ENCODE data around the gene DDX56. TPM values are rescaled to one million over a fixed set of nuclear protein-coding genes. Genes with fewer than 3 reads are reported as not detected.

Gene DDX56, protein sequence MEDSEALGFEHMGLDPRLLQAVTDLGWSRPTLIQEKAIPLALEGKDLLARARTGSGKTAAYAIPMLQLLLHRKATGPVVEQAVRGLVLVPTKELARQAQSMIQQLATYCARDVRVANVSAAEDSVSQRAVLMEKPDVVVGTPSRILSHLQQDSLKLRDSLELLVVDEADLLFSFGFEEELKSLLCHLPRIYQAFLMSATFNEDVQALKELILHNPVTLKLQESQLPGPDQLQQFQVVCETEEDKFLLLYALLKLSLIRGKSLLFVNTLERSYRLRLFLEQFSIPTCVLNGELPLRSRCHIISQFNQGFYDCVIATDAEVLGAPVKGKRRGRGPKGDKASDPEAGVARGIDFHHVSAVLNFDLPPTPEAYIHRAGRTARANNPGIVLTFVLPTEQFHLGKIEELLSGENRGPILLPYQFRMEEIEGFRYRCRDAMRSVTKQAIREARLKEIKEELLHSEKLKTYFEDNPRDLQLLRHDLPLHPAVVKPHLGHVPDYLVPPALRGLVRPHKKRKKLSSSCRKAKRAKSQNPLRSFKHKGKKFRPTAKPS
- total RNA-seq: 64.1 TPM
- long read RNA-seq, transcript DDX56-212 (13 exons, 1,781 nt): minor isoform, 10 of 320 reads
- long read RNA-seq, transcript DDX56-206 (14 exons, 1,853 nt): minor isoform, 8 of 320 reads
- long read RNA-seq, transcript DDX56-201 (14 exons, 2,336 nt): major isoform, 246 of 320 reads
- long read RNA-seq, partial matches to known transcripts: 15 of 320 reads
- long read RNA-seq, other reads (novel, unspliced or antisense): 38 of 320 reads

DNA sequence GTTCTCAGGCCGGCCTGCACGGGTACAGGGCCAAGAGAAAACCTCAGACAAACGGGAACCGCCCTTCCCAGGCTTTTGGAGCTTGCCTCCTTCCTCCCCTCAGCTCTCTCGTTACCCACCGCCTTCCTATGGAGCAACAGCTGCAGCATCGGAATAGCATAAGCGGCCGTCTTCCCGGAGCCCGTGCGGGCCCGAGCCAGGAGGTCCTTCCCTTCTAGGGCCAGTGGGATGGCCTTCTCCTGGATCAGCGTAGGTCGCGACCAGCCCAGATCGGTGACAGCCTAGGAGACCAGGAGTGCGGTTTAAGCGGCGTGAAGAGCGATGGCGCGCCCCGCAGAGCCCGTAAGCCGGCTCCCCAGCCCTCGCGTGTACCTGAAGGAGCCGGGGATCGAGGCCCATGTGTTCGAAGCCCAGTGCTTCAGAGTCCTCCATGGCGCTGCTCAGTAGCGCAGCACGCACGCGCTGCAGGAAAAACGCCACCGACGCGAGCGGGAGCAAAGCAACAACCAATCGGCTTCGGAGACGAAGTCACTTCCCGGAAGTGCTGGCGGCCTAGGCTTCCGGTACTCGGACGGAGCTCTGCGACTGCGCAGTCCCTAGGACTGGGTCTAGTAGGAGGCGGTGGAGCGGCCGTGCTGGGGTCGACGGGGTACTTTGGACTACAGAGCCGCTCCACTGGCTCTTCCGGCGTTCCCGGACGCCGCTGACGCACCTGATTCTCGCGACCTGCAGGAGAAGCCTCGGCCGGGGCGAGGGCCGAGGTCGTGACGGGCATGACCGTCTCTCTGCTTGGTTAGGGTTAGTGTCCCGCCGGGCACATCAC, at the start of gene DDX56:
DDX56 (minus strand) TSS at position 445 of the 823 bp plus-strand sequence; CDS start at position 432, 13 bp downstream.
- DNase-seq (ENCODE audit: low spot score): peak; percentile 98

DNA sequence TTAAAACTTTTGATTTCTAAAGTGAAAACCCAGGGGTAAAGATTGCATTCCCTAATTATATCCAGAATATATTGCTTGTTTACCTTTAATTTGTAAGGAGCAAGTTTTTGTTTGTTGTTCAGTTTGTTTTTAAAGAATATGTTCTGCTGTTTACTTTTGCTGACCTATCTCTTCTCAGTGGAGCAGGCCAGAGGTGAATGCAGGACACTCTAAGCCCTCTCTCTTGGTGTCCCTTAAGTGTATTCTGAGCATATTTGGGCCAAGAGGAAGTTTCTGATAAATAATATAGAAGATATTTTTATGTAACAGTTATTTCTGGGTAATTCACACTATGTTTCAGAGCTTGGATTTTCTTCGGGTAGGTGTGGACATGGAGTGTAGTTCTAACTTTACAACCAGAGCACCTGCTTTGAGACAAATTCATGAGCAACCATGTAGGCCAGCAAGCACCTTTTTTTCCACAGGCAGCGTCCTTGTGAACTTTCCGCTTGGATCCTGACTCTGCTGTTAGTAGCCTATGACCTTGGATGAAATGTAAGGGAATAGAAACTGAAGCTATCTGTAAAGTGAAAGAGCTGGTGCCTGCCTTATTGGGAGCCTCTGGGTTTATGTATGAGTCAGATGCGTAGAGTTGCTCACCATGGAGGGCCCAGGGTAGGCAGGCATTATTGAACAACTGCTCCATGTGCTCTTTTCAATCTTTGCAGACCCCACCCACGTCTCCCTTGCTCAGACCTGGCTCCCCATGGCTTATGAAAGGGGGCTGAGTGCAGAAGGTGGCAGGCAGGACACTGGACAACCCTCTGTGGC, 48.8 kb upstream of the DDX56 start:
- no peak for DNase-seq (ENCODE audit: low spot score)

DNA sequence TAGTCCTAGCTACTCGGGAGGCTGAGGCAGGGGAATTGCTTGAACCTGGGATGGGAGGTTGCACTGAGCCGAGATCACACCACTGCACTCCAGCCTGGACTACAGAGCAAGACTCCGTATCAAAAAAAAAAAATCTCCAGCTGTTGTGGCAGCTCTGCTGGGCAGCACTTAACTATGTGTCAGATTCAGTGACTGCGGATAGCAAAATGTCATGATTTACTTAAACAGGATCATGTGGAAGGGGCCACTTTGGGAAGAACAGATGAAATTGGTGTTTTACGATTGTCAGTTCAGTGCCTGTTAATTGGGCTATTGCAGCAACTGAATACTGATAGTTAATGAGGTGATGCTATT, 48.0 kb upstream of the DDX56 start:
- no peak for DNase-seq (ENCODE audit: low spot score)

DNA sequence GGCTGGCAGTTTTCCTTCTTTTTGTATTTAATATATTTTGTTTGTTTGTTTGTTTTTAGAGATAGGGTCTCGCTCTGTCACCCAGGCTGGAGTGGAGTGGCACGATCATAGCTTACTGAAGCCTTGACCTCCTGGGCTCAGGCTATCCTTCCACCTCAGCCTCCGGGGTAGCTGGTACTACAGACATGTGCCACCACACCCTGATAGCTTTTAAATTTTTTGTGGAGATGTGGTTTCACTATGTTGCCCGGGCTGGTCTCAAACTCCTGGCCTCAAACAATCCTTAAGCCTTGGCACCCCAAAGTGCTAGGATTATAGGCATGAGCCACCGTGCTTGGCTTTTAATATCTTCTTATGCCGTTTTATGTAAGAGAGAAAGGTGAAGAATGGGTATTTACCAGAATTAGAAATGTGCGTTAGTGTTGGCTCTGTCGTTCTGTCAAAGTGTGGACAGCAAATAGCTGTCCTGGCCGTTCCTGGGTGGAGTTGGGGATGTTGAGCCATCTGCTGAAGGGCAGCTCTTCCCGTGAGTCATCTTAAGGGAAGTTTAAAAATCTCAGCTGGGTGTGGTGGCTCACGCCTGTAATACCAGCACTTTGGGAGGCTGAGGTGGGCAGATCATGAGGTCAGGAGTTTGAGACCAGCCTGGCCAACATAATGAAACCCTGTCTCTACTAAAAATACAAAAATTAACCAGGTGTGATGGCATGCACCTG, 47.5 kb upstream of the DDX56 start:
- no peak for DNase-seq (ENCODE audit: low spot score)

DNA sequence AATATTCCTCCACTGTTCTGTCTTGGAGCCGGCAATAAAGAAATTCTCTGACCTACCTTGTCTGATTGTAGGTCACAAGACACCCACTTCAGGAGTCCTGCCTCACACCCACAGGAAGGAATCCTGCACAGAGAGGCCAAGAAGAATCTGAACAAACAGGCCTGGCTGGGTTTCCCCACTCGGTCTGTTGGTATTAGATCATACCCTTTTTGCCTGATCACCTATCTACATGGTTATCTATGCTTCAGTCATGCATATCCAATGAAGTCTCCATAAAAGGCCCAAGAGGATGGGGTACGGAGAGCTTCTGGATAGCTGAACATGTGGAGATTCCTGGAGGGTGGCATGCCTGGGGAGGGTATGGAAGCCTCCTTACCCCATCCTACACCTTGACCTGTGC, 45.0 kb upstream of the DDX56 start:
- DNase-seq (ENCODE audit: low spot score): no peak

DNA sequence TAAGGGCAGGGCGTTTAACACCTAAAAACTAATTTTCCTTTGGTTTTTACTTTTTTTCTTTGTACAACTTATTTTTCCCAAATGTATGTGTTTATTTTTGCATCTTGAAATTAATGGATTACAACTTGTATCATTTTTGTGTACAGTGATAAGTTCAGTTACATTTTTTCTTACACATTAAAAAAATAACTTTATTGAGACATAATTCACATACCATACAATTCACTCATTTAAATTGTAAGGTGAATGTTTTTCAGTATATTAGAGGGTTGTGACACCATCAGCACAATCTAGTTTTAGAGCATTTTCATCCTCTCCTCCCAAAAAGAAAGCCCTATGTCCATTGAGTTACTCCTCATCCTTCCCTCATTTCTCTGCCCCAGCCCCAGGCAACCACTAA, 44.3 kb upstream of the DDX56 start:
- DNase-seq (ENCODE audit: low spot score): no peak

DNA sequence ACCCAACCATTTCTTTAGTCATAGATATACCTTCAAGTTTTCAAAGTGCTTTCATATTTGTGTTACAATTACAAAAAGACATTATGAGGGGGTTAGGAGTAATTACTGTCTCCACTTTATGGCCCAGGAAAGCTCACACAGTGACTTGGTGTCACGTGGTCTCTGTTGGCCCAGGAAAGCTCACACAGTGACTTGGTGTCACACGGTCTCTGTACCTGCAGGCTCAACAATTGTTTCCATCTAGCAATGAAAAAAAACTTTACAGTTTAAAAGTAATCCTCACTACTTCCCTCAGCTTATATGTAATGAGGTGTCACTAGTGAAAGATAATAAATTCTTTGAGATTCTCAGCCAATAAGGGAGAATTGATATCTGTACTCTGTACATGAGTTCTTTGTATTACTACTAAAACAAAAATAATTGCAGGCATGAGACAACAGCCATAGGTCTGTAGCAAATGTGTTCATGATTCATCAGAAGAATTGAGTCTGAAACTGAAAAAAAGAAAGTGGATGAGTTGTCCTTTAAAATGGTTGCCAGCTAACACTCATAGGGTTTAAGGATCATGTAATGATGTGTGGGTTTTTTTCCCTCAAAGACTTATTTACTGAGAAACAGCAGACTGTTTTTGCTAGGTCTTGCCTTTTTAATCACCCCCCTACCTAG, 43.6 kb upstream of the DDX56 start:
- DNase-seq (ENCODE audit: low spot score): no peak

DNA sequence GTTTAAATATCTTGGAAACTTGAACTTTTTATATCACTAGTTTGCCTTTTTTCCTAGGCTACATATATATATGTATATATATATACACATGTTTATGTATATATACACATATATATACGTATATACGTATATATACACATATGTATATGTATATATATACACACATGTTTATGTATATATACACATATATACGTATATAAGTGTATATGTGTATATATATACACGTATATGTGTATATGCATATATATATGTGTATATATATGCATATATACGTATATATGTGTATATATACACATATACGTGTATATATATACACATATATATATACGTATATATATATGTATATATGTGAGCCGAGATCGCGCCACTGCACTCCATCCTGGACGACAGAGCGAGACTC, 42.8 kb upstream of the DDX56 start:
- no peak for DNase-seq (ENCODE audit: low spot score)

DNA sequence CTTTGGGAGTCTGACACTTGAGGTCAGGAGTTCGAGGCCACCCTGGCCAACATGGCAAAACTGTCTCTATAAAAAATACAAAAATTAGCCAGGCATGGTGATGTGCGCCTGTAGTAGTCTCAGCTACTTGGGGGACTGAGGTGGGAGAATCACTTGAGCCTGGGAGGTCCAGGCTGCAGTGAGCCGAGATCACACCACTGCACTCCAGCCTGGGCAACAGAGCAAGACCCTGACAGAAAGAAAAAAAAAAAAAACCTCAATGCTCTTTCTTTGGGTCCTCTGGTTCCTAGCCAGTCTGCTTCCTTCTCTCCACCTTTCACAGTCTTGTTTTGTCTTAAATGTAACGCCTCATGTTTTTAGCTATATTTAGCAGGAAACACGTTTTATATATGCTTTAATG, 42.1 kb upstream of the DDX56 start:
- no peak for DNase-seq (ENCODE audit: low spot score)

DNA sequence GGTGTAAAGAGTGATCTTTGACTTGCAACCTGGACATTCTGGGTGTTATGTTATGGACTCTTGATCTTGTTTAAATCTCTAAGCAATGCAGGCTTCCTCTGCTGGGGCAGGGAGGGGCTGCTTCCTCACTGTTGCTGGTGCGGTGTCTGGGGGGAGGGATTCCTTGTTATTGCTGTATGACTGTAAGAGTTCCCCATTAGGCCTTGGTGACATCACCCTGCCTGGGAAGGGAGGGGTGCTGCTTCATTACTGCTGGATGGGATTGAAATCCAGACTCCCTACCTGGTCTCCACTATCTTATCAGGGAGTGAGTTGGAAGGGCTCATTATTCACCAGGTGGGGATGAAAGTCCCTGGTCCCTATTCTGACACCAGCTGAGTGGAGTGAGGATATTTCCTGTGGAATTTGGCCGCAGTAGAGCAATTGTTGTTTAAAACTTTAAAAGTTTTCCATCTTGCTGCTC, 41.5 kb upstream of the DDX56 start:
- no peak for DNase-seq (ENCODE audit: low spot score)

DNA sequence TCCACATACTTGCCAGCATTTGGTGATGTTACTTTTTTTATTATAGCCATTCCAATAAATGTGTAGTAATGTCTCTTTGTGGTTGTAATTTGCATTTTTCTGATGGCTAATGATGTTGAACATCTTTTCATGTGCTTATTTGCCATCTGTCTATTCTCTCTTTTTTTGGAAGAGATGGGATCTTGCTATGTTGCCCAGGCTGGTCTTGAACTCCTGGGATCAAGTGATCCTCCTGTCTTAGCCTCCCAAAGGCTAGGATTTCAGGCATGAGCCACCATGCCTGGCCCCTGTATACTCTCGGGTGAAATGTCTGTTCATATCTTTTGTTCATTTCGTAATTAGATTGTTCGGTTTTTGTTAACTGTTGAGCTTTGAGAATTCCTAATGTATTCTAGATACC, 36.1 kb upstream of the DDX56 start:
- no peak for DNase-seq (ENCODE audit: low spot score)

DNA sequence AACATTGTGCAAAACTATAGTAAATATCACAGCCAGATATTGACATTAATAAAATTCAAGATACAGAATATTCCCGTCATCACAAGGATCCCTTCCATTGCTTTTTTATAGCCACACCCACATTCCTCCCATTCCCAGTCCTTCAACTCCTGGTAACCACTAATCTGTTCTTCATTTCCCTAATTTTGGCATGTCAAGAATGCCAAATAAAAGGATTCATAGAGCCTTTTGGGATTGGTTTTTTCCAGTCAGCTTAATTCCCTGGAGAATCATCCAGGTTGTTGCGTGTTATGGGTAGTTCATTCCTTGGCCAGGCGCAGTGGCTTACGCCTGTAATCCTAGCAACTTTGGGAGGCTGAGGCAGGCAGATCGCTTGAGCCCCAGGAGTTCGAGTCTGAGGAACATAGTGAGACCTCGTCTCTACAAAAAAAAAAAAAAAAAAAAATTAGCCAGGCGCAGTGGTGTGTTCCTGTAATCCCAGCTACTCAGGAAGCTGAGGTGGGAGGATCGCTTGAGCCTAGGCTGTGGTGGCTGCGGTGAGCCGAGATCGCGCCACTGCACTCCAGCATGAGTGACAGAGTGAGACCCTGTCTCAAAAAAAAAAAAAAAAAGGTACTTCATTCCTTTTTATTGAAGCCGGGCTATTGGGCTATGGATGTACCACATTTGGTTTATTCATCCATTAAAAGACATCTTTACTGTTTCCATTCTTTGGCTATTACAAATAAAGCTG, 35.4 kb upstream of the DDX56 start:
- DNase-seq (ENCODE audit: low spot score): no peak

DNA sequence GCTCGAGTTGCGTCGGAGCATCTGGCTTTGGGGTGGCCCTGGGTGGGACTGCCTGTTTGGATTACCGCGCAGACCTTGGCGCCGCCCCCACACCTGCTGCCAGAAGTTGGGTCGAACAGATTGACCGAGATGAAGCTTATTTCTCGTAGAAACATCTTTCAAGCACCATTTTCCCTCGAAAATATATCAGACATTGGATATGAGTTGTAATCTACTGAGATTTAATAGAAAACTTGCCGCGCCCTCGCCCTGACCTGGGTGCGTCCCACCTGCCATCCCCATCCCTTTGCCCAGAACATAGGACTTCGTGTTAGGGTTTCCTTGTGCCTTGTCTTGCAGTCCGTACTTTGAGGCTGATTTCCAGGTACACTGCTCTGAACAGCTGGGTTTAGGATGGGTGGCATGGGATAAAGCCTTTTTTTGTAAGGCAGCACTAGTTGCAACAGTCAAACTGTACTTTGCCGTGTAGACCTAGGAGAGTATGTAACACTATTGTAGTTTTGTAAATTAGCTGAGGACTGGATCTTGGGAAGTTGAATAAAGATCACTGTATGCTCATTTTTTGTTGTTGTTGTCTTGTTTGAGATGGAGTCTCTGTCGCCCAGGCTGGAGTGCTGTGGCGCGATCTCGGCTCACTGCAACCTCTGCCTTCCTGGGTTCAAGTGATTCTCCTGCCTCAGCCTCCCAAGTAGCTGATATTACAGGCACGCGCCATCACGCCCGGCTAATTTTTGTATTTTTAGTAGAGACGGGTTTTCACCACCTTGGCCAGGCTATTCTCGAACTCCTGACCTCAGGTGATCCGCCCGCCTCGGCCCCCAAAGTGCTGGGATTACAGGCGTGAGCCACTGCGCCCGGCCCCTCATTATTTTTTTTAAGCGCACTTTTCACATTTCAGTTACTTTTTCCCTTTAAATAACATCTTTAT, 33.7 kb upstream of the DDX56 start:
- no peak for DNase-seq (ENCODE audit: low spot score)

DNA sequence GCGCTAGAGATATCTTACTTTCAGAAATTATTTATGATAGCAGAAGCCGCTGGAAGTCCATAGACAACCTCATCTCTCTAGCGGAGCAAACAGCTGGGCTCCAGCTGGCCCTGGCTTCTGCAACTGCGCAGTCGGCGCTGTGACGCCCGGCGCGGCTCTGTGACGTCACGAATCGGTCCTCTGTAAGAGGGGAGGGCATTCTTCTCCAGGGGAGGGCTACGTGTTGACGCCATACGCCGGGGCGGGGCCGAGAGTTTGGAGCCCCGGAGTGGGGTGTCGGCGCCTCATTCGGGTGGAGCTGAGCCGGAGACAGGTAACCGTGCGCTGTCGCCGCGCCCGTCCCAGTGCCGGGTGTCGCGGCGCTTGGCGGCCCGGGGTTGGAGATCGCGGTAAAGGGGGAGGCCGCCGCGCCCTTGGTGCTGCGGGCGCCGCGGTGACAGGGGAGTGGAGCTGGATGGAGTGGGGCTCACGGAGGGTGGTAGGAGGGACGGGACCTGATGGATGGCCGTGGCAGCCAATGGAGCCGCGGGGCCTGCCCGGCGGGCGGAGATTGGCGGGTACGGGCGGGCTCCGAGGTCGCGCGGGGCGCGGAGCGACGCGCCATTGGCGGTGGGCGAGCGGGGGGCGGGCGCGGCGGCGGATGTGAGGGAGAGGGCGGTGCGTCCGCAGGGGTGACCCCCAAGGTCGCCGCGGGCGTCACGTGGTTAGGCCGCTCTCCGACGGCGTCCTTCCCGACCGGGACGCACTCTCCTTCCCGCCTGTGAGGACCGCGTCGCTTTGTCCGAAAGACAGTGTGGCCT, 32.8 kb upstream of the DDX56 start, which contains the start of gene OGDH:
OGDH (plus strand) TSS at position 287 of the 800 bp plus-strand sequence. CDS start 17,717 bp downstream, outside the sequence.
- peak; percentile 100 for DNase-seq (ENCODE audit: low spot score)

DNA sequence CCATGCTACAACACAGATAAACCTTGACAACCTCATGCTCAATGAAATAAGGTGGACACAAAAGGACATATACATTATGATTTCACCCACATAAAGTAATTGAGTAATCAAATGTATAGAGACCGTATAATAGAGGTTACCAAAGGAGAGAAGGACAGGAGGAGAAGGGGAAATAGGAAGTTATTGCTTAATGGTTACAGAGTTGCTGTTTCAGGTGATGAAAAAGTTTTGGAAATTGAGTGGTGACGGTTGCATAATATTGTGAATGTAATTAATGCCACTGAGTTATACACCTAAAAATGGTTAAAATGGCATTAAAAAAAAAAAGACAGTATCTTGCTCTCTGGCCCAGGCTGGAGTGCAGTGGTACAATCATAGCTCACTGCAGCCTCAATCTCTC, 31.2 kb upstream of the DDX56 start:
- DNase-seq (ENCODE audit: low spot score): no peak

DNA sequence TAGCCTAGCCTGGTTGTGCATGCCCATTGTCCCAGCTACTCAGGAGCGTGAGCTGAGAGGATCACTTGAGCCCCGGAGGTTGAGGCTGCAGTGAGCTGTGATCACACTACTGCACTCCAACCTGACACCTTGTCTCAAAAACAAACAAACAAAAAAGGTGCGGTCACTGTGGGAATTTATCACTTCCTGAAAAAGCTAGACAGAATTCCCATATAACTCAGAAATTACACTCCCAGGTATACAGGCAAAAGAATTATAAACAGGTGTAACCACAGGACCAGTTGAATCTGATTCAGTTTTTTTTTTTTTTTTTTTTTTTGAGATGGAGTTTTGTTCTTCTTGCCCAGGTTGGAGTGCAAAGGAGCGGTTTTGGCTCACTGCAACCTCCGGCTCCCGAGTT, 29.5 kb upstream of the DDX56 start:
- no peak for DNase-seq (ENCODE audit: low spot score)

DNA sequence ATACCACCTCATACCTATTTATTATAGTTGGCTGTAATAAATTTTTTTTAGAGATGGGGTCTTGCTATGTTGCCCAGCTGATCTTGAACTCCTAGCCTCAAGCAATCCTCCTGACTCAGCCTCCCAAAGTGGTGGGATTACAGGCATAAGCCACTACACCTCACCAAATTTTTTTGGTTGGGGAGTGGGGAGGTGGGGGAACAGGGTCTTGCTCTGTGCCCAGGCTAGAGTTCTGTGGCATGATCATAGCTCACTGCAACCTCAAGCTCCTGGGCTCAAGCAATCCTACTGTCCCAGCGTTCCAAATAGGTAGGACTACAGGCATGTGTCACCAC, 28.8 kb upstream of the DDX56 start:
- DNase-seq (ENCODE audit: low spot score): no peak
